ENCODE data around the gene NKX6-2.

DNA sequence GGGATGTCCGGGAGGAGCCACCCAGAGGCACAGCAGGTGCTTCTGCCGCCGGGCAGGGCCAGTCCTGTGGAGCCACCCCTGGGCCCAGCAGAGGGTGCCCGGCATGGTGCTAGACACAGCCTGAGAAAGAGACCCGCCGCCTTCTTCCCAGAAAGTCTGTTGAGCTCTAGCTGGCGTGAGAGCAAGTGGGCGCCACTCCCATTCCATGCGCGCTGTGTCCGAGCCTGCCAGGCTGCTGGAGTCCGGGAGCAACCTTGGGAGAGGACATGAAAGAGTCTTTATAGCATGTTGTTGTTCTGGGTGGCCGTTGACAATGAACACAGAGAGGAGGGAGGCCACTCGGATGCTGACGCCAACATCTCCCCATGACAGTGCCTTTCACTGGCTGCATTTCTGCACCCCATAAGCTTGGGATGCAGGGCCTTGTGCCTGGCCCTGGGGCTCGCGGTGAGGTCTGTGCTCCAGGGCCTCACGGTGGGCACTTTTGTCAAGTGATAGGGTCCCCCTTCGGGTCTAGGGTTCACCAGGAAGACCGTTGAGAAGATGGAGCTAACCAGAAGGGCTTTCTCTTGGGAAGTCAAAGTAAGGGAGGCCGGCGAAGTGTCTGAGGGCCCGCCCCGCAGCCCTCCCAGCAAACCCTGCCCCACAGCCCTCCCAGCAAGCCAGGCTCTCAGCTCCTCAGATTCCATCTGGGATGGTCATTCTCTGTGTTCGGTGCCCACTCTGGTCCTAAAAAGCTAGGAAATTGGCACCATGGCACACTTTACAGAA is 47.3 kb downstream of the NKX6-2 start:
- TF ChIP-seq SMC3 (conservative IDR thresholded peaks at IDR 0.05; ENCODE audit: poor library complexity) = no peak
- TF ChIP-seq CTCF (IDR thresholded peaks at IDR 0.05; ENCODE audit: poor library complexity, severe bottlenecking) = no peak
- TF ChIP-seq RAD21 (conservative IDR thresholded peaks at IDR 0.05) = no peak
- TF ChIP-seq POLR2AphosphoS5 (IDR thresholded peaks at IDR 0.05) = no peak
- TF ChIP-seq EZH2 (IDR thresholded peaks at IDR 0.05; ENCODE audit: borderline replicate concordance, insufficient read depth, low read length, poor library complexity, severe bottlenecking) = no peak
- TF ChIP-seq EP300 (conservative IDR thresholded peaks at IDR 0.05; ENCODE audit: poor library complexity, severe bottlenecking) = no peak
